AG09319 (cell line): Measurements from ENCODE around the gene ITGAX.

ENCODE experiments used
- DNase-seq: peaks from one replicate; pipeline ENCODE4 v3.0.0-alpha.2; 2010; ENCODE audit warnings: low read depth; ENCODE audit errors: extremely low read depth
- TF ChIP-seq, protein P1 (sequence below): IDR thresholded peaks from 2 replicates; pipeline ENCODE4 v1.5.1; 2011; ENCODE audit warnings: low read depth, mild to moderate bottlenecking, inconsistent platforms, low read length, moderate library complexity

The ITGAX gene

DNA sequence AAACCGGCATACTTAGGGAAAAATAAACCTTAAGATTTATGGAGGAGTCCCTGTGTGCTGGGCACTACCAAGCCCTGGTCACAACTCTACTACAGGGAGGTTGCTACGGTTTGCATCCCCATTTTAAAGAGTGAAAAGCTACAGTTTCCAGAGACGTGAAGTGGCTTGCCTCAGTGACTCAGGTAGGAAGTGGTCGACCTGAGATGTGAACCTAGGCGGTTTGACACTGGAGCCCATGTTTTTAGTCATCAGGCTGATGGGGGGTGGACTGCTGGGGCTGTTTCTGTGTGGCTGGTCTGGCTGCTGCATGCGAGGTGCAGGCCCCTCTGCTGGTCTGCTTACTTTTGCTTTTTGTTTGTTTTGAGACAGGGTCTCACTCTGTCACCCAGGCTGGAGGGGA is 66.6 kb downstream of the ITGAX start:
- DNase-seq = no peak
- TF ChIP-seq, protein P1, sequence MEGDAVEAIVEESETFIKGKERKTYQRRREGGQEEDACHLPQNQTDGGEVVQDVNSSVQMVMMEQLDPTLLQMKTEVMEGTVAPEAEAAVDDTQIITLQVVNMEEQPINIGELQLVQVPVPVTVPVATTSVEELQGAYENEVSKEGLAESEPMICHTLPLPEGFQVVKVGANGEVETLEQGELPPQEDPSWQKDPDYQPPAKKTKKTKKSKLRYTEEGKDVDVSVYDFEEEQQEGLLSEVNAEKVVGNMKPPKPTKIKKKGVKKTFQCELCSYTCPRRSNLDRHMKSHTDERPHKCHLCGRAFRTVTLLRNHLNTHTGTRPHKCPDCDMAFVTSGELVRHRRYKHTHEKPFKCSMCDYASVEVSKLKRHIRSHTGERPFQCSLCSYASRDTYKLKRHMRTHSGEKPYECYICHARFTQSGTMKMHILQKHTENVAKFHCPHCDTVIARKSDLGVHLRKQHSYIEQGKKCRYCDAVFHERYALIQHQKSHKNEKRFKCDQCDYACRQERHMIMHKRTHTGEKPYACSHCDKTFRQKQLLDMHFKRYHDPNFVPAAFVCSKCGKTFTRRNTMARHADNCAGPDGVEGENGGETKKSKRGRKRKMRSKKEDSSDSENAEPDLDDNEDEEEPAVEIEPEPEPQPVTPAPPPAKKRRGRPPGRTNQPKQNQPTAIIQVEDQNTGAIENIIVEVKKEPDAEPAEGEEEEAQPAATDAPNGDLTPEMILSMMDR = no peak

DNA sequence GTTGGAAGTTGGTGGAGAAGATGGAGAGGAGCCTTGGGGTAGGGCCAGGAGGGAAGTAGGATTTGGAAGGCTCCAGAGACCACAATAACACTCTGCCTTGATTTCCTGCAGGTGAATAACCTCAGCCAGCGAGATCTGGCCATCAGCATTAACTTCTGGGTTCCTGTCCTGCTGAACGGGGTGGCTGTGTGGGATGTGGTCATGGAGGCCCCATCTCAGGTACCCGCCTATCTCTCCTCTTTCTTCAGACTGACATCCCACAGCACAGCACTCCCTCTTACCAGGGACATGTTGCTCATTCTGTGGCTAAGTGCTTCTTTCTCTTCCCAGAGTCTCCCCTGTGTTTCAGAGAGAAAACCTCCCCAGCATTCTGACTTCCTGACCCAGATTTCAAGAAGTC is 68.3 kb downstream of the ITGAX start:
- TF ChIP-seq, protein P1 = no peak
- DNase-seq = no peak

DNA sequence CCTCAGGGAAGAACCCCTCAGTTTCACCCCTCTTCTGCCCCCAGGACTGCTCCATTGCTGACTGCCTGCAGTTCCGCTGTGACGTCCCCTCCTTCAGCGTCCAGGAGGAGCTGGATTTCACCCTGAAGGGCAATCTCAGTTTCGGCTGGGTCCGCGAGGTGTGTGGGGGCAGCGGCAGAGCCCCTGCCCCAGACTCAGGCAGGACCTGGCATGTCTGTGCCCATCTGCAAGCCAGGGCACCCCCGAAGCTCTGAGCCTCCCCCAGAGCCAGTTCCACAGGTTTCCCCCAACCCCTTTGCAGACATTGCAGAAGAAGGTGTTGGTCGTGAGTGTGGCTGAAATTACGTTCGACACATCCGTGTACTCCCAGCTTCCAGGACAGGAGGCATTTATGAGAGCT is 68.8 kb downstream of the ITGAX start:
- TF ChIP-seq, protein P1 = no peak
- no peak for DNase-seq

DNA sequence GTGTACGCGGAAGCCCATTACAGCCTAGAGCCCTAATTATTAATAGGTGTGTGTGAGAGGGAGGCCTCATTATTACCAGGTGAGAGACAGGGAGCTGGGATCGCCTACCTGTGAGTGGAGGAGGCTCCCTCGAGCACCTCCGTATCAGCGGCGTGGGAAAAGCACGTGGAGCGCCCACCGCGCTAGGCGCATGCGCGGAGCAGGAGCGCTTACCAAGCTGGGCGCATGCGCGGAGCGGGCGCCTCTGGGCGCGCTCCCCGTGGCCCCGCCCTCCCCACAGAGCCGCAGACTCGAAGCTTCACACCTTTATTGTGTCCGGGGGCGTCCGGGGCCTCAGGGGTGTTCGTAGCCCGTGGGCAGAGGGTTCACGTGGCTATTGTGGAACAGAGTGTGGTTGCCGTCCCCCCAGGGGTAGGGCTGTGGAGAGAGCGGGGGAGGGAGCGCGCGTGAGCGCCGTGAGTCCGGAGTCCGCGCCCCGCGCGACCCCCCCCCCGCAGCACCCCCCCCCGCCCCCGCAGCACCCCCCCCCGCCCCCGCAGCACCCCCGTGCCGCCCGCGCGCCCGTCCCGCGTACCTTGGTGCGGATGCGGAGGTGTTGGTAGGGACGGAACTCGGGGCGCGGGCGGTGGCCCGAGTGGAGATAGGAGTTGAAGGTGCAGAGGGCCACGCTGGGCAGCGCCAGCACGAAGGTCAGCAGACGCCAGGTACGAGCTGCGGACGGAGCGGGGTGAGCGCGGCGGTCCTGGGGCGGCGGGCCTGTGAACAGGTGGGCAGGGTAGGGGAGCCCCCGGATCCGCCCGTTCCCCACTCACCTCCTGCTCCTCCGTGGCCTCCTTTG is 72.7 kb downstream of the ITGAX start:
- DNase-seq = no peak
- TF ChIP-seq, protein P1 = no peak

DNA sequence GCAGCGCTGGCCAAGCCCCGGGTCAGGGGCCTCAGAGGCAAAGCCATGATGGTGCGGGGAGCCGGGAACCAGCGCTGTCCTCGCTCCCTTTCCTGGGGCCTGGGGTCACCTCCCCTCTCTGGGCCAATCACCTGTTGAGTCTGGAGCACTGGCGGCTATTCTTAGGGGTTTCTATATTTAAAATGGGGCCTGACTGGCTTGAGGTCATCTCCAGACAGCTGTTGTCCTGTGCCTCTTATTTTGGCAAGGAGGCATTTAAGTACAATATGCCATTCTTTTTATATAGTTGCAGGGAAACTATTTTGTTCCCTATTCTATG is 73.3 kb downstream of the ITGAX start, which contains the start of gene COX6A2:
COX6A2 (minus strand) TSS at position 82 of the 319 bp plus-strand sequence; CDS start at position 47, 35 bp downstream.
- TF ChIP-seq, protein P1 = no peak
- no peak for DNase-seq

DNA sequence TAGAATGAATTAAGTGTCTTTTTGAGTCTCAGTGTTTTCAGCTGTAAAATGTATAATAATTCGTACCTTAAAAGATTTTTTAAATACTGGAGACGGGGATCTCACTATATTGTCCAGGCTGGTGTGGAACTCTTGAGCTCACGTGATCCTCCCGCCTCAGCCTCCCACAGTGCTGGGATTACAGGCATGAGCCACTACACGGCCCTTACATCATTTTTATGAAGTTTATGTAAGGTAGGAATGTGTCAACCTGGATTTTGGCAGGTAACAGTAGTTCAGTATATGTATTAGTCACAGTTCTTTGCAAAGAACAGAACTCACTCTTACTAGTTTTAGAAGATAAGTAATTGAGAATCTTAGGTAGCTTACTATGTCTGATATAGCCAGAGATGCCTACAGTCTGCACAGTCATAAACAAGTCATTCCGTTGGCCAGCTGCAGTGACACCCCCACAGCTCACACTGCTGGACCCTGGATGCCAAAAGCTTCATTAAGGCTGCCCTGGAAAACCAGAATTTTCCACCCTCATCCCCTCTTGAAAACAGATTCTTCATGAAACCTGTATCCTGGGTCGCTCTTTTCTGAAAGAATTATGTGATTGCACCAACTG is 73.8 kb downstream of the ITGAX start:
- no peak for DNase-seq
- TF ChIP-seq, protein P1 = no peak

DNA sequence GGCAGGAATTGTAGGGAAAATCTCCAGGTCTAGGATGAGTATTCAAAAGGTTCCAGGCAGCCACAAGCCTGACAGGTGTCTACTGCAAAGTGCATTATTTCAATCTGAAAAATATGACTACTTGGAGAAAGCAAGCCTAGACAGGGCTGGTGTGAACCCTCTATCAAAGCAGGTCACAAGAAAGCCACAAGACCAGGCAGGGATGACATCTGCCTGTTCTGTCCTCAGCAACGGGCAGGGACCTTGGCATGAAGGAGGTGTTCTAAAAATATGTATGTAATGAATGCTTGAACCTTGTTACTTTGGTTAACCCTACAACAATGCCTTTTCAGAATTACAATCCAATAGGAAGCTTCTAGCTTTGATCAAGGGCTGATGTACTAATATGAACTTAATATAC is 74.3 kb downstream of the ITGAX start:
- no peak for DNase-seq
- TF ChIP-seq, protein P1 = no peak
